ENCODE results near the gene ANKS1B.
"Not testable (repeated sequence)": the region's sequence is repeated elsewhere in the genome, so short reads cannot be mapped to it uniquely, and the experiment has no call there.

The ANKS1B gene

DNA sequence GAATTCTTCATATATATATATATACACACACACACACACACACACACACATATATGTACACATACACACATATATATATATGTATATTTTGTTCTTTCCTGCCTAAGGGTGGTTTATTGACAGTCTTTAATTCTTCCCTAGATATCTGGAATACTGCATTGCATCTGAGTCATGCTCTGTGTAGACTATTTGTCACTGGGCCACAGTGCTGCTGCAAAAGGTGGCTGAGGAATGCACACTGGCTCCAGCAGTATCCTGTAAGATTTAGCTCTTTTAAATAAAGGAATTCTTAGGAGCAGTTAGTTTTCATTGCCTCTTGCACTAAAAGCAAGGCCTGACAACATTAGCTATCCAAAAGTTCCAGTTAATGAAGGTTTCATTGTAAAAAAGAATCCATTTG is 1138.8 kb downstream of the ANKS1B start:
- DNase-seq = no peak

DNA sequence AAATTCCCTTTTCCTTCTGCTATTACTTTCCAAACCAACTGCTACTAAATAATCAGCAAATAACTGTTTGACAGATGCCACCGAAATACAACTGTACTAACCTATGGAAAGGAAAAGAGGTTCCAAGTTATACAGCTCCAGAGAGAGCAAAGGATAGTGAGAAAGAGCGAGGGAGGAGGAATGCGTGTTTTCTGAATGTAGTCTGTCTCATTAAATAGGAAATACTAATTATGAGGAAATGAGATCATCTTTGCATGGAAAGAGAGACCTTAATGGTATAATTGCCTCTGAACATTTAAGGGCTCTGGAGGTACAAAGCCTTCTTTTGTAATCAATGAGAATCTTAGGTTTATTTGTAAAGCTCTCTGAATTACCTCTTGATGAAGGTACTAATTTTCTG is 1144.4 kb downstream of the ANKS1B start:
- DNase-seq = no peak

DNA sequence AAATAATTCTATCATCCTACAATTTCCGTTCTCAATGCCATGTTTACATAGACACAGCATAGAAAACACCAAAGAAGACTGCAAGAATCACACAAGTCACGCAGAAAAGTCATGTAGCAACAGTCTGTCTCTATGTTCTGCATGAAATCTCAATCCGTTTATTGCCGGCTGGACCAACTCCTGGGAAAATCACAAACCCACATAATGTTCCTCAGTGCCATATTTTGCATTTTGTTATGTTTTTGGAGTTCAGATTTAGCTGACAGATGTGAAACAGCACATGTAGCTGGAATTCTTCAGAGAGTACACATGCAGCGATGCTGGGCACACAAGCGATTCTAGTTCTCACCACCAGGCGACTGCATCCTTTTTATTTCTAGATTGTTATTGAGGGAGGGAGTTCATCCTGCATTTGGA is 1146.5 kb downstream of the ANKS1B start:
- DNase-seq = no peak

DNA sequence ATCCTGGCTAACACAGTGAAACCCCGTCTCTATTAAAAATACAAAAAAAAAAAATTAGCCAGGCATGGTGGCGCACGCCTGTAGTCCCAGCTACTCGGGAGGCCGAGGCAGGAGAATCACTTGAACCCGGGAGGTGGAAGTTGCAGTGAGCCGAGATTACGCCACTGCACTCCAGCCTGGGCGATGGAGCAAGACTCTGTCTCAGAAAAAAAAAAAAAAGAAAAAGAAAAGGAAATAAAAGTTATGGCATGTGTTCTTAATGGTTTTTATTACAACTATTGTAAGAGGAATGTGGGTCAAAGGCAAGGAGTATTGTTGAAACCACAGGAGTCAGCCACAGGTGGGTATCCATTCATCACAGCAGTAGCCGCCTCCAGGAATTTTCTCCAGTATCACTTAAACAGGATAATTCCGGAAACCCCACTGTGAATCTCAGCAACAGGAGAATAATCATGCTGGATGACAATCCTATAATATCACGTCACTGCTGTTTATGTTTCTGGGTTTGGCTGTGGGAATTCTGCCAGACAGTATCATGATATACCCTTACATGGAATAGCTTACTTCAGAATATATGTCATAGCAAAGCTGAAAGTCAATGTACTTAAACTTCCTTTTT is 1147.5 kb downstream of the ANKS1B start:
- not testable (repeated sequence) for DNase-seq

DNA sequence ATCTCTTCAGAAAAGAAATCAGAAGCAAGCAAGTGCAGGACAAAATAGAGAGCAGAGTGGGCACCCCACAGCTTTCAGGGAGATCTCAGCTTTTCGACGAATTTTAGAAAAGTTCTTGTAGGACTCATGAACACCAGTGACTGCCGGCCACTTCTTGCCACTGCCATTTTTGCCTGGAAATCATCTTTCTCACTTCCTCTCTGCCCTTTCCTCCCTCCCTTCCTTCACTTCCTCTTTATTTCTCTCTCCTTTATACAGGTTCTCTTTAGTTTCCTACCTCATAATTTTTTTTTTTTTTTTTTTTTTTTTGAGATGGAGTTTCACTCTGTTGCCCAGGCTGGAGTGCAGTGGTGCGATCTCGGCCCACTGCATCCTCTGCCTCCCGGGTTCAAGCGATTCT is 1154.1 kb downstream of the ANKS1B start:
- DNase-seq = no peak

DNA sequence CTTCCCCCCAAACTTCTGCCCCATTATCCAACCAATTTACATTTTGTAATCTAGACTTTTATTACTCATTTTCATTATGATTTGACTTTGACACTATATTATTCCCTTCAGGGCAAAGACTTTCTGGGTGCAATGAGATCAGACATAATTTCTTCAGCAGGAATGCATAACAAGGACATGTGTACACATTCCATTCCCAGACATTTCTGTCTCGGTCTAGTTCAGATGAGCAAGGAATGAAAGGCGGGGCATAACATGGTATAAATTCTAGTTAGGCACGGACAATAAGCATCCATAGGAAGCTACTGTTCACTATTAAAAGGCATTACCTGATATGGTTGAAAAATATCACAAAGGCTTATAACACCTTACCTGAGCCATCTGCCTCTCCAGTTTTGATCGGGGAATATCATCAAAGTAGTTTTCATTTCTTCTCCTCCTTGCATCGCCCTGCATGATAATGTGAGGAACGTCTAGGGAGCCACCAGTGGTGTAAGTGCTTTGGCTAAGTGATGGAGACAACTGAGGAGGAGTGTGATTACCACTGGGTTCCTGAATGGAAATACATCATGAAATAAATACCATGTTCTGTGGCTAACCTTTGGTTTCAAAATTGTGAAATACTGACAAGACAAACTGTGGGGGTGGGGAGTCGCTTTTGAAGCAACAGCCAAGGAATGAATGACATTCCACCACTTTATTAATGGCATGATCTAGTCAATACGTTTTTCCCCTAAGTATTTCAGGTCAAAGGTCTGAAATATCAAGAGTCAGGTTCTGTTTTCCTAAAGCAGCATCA is 1155.7 kb downstream of the ANKS1B start:
- DNase-seq = no peak

DNA sequence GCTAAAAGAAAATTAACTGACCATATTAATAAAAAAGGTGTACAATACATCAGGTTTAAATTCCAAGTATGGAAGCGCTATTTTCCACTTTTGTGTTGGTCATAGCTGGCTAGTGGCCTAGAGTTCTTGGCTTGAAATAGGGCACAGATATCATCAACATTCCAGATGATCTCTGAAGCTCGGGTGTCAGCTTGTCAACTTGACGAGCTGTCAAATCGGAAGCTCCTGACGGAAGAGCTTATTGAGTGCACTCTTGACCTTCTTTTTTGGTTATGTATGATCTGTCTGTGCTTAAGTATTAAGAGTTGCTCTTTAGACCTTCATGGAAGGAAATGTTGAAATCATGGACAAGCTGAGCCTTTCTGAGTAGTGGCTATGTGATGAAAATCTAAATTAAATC is 1161.7 kb downstream of the ANKS1B start:
- DNase-seq = no peak

DNA sequence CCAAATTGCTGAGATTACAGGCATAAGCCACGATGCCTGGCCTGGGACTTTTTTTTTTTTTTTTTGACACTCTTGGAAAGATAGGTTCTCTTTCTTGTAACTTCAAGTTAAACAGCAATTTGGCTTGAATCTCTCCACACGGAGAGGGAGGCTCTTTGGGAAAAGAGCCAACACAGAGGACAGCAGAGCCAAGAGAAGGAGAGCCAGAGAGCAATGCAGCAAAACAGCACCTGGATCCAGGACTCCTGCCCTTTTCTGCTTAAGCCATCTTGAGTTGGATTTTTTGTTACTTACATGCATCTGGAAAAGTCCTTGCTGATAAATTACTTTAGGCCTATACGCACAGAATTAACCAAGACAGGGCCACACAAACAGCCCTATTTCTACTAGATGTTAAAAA is 1162.9 kb downstream of the ANKS1B start:
- DNase-seq = no peak

DNA sequence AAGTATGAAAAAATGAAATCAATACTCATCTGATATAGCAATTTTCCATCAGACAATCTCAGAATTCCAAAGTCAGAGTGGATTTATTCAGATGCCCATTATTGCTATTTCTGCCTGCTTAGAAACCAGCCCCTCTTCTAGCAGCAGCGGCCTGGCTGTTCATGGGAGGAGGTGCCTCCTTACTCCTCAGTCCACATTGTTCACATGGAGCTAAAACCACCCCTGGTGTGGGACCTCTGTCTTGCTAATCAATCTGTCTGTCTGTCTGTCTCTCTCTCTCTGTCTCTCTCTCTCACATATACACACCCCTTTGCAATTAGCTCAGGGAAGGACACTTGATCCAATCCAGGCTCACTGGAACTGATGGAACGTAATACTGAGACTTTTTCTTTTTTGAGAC is 1163.5 kb downstream of the ANKS1B start:
- DNase-seq = no peak

DNA sequence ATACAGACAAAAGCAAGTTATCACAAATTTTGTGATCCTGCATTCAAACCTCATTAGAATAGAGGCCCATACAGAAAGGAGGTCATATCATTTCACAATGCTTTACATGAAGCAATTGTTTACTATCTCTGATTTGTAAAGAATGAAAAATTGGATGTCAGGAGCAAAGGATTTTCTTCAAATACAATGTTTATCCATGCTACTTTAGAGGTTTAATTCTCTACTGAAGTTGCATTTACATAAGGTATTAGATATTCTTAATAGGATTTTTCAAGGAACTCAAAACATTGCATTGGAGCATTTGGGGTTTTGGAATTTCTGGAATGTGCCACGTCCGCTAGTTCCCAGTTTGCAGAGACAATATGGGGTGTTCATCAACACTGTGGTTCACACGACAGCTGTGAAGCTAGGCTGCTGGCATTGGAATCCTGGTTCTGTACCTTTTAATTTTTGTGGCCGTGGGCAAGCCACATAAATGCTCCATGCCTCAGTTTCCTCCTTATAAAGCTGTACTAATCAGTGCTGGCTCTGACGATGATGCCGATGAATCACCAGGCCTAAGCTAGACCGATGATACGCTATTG is 1164.8 kb downstream of the ANKS1B start:
- DNase-seq = no peak

DNA sequence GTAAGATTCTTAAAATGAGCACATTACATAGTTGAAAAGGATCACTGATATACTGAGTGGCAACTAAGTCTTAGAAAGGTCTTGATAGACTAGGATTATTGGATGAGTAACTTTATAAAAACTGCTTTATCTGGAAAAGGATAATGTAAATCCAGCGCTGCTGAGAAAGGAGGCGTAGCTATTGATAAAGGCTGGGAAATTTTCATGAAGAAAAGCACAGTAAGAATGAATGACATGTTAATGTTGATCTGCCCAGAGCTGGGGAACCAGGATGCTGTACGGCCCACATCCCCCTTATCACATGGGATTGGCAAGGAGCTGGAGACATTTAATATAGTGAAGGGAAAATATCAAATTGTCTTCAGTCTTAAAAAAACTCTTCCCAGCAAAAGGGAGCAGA is 1165.7 kb downstream of the ANKS1B start:
- no peak for DNase-seq

DNA sequence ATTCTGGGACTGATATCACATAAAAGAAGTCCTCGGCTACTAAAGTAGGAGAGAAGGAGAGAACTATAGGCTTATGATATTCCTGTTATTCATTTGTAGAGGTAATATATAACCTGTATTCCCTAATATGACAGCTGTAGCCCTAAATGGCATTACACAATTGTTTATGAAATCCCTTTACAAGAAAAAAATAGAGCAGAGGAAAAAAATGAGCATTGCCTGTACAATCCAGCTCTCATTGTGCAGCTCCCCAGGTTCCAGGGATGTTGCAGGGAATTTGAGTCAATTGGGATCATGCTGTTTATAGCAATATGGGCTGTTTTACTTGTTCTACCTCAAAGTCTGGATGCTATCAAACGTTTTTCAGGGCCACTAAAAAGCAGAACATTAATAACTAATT is 1166.5 kb downstream of the ANKS1B start:
- no peak for DNase-seq

DNA sequence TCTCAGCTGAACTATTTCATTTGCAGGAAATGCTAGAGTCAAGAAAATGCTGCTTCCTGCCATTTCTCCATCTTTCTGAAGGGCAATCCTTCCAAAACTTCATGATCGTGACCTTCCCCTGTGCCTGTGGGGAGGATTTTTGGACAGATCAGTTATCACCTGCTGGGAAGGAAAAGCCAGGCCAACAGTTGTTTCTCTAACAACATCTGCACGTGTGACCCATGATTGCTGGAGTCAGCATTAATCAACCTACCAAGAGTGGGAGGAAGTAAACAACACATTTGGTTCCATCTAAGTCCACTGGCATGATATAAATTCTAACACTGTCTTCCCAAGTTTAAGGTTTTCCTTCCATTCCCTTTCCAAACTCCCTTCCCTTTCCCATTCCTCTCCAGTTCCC is 1167.0 kb downstream of the ANKS1B start:
- no peak for DNase-seq

DNA sequence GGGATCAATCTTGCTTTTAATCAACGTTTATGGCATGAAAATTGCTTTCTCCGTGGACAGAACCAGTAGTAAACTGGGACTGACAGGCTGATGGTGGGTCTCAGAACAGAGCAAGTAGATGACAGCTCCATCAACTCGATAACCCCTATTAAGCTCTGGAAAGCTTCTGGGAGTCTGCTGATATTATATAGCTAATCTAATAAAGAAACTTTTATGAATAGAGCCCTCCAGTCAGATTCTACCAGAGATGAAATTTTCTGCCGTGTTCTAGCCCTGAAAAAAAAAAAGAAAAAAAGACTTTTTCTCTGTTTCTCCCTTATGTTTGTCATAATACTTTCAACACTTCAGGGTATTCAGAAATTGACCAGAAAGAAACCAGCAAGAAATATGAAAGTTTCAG is 1168.0 kb downstream of the ANKS1B start:
- DNase-seq = no peak

DNA sequence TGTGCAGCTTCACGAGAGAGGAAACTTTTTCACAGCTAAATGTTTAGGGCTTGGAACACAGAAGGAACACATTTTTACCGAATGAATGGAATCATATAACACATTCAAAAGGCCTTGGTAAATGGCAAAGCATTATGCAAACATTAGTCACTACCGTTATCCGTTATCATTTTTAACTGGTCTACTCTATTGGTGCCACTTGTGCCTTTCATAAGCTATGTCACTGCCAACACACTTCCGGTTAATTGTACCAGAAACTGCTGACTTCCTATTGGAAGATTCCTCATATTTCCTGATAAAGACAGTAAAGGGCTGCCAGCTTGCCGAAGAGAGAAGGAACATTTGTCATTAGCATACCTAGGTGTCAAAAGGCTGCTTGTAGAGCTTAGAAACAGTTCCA is 1170.5 kb downstream of the ANKS1B start:
- DNase-seq = no peak

DNA sequence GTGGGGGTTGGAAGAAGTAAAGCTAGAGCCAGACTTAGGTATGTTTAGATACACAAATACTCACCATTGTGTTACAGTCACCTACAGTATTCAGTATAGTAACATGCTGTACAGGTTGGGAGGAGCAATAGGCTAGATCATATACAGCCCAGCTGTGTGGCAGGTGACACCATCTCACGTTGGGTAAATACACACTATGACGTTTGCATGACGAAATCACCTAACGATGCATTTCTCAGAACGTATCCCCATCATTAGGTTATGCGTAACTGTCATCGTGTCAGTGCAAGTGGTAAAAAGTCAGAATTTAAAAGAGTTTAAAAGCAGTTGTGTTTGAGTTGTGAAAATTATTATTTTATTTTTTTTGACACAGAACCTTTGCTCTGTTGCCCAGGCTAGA is 1172.5 kb downstream of the ANKS1B start:
- no peak for DNase-seq

DNA sequence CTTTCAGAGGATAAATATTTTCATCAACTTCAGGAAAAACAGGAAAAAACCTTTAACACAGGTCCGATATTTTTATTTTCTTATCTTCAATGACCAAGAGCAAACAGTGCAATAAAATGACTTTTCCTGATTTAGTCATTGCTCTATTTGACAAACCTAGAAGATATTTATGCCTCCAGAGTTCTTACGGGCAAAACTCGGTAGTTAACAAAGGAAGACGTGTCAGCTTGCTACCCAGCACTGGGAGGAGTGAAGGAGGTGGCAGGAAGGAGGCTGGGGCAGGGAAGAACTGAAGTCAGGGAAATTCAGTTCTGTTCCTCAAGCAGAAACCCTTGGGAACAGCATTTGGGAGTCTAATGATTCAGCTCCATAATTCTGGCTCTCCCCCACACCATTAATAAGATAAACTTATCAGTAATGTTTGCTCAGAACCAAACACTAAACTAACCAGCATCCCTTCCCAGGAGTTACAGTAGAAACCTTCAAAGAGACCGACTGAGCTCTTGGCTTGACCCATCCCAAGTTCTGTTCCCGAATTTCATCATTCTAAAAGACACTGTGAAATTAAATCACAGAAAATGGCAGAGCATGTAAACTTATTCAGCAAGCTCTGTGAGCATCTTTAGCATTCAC is 1176.4 kb downstream of the ANKS1B start:
- DNase-seq = no peak

DNA sequence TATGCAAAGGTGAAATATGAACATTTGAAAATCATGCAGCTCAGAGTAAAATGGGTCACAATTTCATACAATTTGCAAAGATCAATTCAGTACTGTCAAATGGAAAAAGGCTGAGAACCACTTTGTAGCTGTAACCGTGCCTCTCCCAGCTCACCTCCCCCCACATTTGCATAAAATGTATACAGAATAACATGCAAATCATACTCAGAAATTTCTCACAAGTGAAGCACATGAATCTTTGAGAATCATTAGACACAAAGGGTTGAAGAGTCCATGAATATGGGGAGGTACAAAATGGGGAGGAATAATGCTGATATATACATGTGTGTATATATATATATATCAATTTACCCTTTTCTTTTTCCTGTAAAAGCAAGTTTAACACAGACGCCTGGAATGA is 1177.5 kb downstream of the ANKS1B start:
- DNase-seq = no peak

DNA sequence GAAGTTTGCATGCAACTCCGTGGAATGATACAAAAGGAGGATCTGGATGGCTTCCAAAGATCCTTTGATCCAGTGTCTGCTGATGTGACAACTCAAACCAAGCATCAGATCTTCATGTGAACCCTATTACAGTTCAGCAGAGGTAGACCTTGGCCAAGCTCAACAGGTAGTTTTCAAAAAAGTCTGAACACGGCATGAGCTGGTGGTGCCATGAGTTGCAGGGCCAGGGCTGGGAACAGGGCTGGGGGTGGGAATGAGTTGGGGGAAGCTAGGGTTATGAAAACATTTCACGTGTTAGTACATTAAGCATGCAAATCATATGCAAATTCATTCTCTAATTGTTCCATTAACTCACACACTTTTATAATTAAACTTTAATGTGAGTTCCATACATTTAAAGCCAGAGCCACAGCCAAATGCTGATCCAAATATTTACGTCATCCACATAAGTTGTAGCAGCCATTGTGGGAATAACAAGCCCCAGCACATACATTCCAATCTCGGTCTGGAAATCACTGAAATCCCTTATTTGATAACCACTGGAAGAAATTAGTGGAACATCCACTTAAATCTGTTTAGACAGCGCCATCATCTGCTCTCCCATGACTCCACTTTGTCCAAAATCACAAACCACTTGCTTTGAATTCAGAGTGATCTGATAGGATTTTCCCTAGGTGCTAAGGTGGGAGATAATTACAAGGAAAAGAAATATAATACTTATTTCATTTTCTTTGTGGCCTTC is 1181.1 kb downstream of the ANKS1B start:
- DNase-seq = no peak

DNA sequence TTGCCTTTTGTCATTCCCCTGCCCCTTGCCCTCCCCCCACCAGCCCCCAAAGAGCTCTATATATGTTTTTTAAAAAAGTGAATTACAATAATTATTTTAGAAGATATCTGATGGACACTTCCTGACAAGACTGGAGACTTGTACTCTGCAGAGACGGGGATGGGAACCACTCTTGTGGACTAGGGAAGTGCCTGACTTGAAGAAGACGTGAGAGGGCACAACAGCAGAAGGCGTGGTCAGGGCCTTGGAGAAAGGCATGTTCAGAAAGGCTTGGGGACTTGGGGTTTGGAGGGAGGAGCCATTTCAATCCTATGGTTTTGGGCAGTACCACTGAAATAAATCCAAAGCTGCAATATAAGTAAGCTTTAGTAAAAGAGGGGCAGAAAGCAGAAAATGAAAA is 1184.9 kb downstream of the ANKS1B start:
- no peak for DNase-seq

DNA sequence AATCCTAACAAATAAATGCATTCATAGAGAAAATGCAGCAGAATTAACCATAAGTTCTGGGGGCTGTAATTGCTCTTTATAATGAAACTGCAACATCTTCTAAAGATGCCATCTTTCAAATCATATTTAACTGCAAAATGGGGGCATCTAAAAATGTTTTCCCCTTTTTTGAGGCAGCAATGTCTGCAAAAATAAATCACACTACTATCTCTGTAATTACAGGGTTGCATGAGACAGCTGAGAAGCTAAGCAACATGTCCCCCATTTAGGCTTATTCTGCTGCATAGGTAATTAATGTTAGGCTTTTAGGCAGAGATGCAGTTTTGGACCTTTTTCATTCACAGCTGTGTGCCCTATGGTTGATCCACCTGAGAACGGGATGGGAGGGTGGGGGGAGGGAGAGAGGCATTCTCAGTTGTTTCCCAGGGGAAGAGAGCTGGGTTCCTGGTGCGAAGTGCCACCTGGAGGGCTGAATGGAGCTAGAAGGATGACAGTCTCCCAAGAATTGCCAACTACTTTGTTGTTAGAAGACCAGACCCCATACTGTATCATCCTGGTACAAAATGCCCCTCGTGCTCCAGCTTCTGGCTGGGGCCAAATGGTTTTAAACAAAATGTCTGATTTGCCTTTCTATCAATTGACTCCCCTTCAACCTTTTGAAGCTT is 1185.5 kb downstream of the ANKS1B start:
- DNase-seq = no peak

DNA sequence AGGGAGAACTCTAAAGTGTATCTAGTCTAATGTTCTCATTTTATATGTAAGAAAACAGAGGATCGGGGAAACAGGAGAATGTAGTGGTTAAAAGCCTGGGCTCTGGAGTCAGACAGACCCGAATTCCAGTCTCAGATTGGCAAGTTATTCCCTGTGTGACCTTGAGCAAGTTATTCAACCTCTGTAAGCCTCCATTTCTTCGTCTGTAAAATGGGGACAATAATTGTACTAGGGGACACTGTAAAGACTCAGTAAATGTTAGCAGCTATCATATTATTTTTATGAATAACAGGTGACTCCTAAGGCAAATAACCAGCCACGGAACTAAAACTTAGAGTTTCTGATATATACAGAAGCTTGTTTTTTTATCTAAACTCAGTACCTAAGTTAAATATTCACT is 1187.5 kb downstream of the ANKS1B start:
- DNase-seq = no peak

DNA sequence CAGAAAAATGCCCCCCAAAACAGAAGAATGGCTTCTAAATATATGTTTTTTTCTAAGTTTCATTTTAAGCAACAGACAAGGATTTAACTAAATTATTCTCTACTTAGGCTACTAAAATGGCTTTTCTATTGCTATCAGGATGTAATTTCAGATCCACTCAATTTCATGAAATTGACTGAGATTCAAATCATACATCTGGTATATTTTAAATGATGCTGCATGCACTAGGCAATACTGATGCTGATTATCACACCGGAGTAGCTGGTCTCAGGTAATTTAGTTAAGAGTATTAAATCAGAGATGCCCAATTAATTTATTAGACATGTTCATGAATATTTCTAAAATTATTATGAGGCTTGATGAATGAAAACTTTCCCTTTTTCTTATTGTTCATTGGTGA is 1188.0 kb downstream of the ANKS1B start:
- no peak for DNase-seq
